ENCODE measurements around the gene SORBS1. TPM values are rescaled to one million over a fixed set of nuclear protein-coding genes. Genes with fewer than 3 reads are reported as not detected.
A peak's percentile ranks its signal among the peaks of the same experiment; 100 is the strongest.

The SORBS1 gene
- total RNA-seq, 2 donors from 2014 or later = 16.7 to 17.9 TPM

DNA sequence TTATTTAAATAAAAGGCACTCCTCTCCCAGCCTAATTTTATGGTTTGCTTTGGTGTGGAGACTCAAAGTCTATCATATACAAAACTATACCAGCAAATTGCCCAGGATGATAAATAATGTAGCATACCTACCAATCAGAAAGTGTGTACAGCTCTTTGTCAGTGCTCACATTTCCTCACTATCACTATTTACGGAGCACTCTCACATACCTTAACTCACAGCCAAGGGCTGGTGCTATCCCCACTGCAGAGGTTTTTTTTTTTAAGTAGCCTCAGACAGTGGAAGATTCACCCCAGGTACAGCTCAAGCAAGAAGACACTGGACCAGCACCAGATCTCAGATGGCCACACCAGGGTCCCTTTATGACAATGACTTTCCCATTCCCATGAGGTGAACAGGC is 272.9 kb downstream of the SORBS1 start:
- WGBS, 2 experiments (ENCODE audit: insufficient coverage in 1 of 2, insufficient read length in 1 of 2) = 74 to 83% methylated on average over 1 of the region's 1 CpG
- peaks cover 30% of the 10 kb centered on the region for H3K4me1 Mint-ChIP-seq
- no peaks in the 10 kb centered on the region for H3K9me3 Mint-ChIP-seq
- peaks cover 48% of the 10 kb centered on the region for H3K36me3 ChIP-seq (ENCODE audit: control insufficient read depth, insufficient read depth, low read length)
- H3K4me3 ChIP-seq (ENCODE audit: low read length) = peak overlapping the region; percentile 93
- H3K27ac ChIP-seq (ENCODE audit: low read depth, low read length) = no peak overlapping the region
- H3K27ac Mint-ChIP-seq = no peak overlapping the region
- H3K36me3 Mint-ChIP-seq (ENCODE audit: low read depth) = peaks cover under 1% of the 10 kb centered on the region
- peaks cover 19% of the 10 kb centered on the region for H3K27me3 Mint-ChIP-seq (ENCODE audit: insufficient read depth)
- peak overlapping the region; percentile 32 for H3K4me3 Mint-ChIP-seq
- H3K9ac ChIP-seq (ENCODE audit: extremely low read depth, low read length, poor library complexity, severe bottlenecking) = peak overlapping the region; percentile 90
- H3K4me1 ChIP-seq (ENCODE audit: control insufficient read depth, insufficient read depth, low read length) = peaks cover 10% of the 10 kb centered on the region
- DNase-seq = no peak
- TF ChIP-seq, protein P1, sequence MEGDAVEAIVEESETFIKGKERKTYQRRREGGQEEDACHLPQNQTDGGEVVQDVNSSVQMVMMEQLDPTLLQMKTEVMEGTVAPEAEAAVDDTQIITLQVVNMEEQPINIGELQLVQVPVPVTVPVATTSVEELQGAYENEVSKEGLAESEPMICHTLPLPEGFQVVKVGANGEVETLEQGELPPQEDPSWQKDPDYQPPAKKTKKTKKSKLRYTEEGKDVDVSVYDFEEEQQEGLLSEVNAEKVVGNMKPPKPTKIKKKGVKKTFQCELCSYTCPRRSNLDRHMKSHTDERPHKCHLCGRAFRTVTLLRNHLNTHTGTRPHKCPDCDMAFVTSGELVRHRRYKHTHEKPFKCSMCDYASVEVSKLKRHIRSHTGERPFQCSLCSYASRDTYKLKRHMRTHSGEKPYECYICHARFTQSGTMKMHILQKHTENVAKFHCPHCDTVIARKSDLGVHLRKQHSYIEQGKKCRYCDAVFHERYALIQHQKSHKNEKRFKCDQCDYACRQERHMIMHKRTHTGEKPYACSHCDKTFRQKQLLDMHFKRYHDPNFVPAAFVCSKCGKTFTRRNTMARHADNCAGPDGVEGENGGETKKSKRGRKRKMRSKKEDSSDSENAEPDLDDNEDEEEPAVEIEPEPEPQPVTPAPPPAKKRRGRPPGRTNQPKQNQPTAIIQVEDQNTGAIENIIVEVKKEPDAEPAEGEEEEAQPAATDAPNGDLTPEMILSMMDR (conservative IDR thresholded peaks at IDR 0.05) = no peak
- peaks cover 4% of the 10 kb centered on the region for H3K27me3 ChIP-seq (ENCODE audit: control insufficient read depth, insufficient read depth, low read length, poor library complexity, severe bottlenecking)
- no peaks in the 10 kb centered on the region for H3K9me3 ChIP-seq (ENCODE audit: control insufficient read depth, low read length)

DNA sequence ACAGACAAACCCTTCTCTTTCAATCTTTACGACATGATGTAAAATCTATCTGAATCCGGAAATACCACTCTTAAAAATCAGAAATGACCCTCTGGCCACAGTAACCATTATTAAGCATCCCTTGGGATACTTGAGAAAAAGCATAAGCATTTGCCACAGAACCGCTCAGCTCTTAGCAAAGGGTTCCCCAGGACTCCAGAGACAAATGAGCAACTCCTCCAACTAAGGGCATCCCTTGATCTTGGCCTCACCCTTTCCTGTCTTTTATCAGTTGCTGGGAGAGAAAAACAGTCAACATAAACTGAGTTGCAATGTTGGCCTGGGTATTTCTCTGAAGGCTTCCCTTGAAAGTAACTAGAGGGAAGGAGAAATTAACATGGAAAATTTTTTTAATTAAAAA is 273.9 kb downstream of the SORBS1 start:
- Histone ChIP-seq H3K9me3 (ENCODE audit: control insufficient read depth, low read length) (no peaks in the 10 kb centered on the region), H3K27ac (ENCODE audit: low read depth, low read length) (no peak overlapping the region), H3K4me3 (ENCODE audit: low read length) (peak overlapping the region; percentile 93), H3K36me3 (ENCODE audit: control insufficient read depth, insufficient read depth, low read length) (peaks cover 56% of the 10 kb centered on the region), H3K4me1 (ENCODE audit: control insufficient read depth, insufficient read depth, low read length) (peaks cover 11% of the 10 kb centered on the region), H3K9ac (ENCODE audit: extremely low read depth, low read length, poor library complexity, severe bottlenecking) (no peak overlapping the region), H3K27me3 (ENCODE audit: control insufficient read depth, insufficient read depth, low read length, poor library complexity, severe bottlenecking) (peaks cover 4% of the 10 kb centered on the region)
- peaks cover 31% of the 10 kb centered on the region for H3K4me1 Mint-ChIP-seq
- peaks cover 9% of the 10 kb centered on the region for H3K27me3 Mint-ChIP-seq (ENCODE audit: insufficient read depth)
- H3K4me3 Mint-ChIP-seq = no peak overlapping the region
- TF ChIP-seq, protein P1 (conservative IDR thresholded peaks at IDR 0.05) = no peak
- DNase-seq = no peak
- peaks cover 3% of the 10 kb centered on the region for H3K36me3 Mint-ChIP-seq (ENCODE audit: low read depth)
- H3K27ac Mint-ChIP-seq = peak overlapping the region; percentile 7
- H3K9me3 Mint-ChIP-seq = no peaks in the 10 kb centered on the region
- WGBS, 2 experiments (ENCODE audit: insufficient coverage in 1 of 2, insufficient read length in 1 of 2) = 92 to 97% methylated on average over 3 of the region's 3 CpGs

DNA sequence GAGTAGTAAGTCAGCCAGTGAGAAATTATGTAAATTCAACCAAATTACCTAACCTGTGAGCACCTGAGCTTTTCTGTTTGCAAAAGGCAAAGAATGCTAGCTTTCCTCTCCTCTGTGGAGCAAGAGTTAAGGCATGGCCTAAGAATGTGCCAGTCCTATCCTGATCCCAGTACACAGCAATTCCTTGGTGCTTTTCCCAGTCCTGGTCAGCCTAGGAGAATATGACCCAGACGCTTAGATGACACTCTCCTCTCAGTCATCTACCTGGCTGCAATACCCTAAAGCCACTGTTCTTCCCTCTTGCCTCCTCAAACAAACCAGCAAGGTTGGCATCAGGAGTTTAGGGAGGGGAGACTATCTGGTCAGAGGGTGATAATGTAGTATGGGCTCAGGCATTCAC is 274.5 kb downstream of the SORBS1 start:
- Histone ChIP-seq H3K27ac (ENCODE audit: low read depth, low read length) (no peak overlapping the region), H3K4me3 (ENCODE audit: low read length) (peak overlapping the region; percentile 93), H3K27me3 (ENCODE audit: control insufficient read depth, insufficient read depth, low read length, poor library complexity, severe bottlenecking) (peaks cover 4% of the 10 kb centered on the region), H3K9ac (ENCODE audit: extremely low read depth, low read length, poor library complexity, severe bottlenecking) (no peak overlapping the region), H3K4me1 (ENCODE audit: control insufficient read depth, insufficient read depth, low read length) (peaks cover 15% of the 10 kb centered on the region), H3K9me3 (ENCODE audit: control insufficient read depth, low read length) (no peaks in the 10 kb centered on the region), H3K36me3 (ENCODE audit: control insufficient read depth, insufficient read depth, low read length) (peaks cover 61% of the 10 kb centered on the region)
- peak overlapping the region; percentile 7 for H3K27ac Mint-ChIP-seq
- H3K27me3 Mint-ChIP-seq (ENCODE audit: insufficient read depth) = peaks cover 6% of the 10 kb centered on the region
- H3K36me3 Mint-ChIP-seq (ENCODE audit: low read depth) = peaks cover 3% of the 10 kb centered on the region
- TF ChIP-seq, protein P1 (conservative IDR thresholded peaks at IDR 0.05) = no peak
- no peaks in the 10 kb centered on the region for H3K9me3 Mint-ChIP-seq
- WGBS, 2 experiments (ENCODE audit: insufficient coverage in 1 of 2, insufficient read length in 1 of 2) = 43% methylated on average over 1 of the region's 1 CpG; no CpG with 5 or more reads in 1 of the 2 experiments
- peaks cover 37% of the 10 kb centered on the region for H3K4me1 Mint-ChIP-seq
- no peak overlapping the region for H3K4me3 Mint-ChIP-seq
- no peak for DNase-seq

Data from endodermal cell (in vitro differentiated cells).